Sigmoid colon (tissue), 7 donors: ENCODE results near the gene SHISA8. TPM values are rescaled to one million over a fixed set of nuclear protein-coding genes. Genes with fewer than 3 reads are reported as not detected.

Source experiments
- DNase-seq: peaks from one replicate; pipeline ENCODE4 v3.0.0-alpha.2; 2019
- H3K27ac ChIP-seq, 4 donors: fragments of 200-600 bp; sonication (generic); one replicate each; pipeline ENCODE4 v1.5.1; 2016 to 2019; ENCODE audit warnings: mild to moderate bottlenecking in 1 of 4
- H3K27me3 ChIP-seq, 3 donors: fragments of 200-600 bp; sonication (generic); one replicate each; pipeline ENCODE4 v1.5.1; 2019; ENCODE audit warnings: mild to moderate bottlenecking in 1 of 3
- H3K36me3 ChIP-seq, 4 donors: fragments of 200-600 bp; sonication (generic); one replicate each; pipeline ENCODE4 v1.5.1; 2016 to 2019
- H3K4me1 ChIP-seq, 4 donors: fragments of 200-600 bp; sonication (generic); one replicate each; pipeline ENCODE4 v1.5.1; 2017 to 2019
- H3K4me3 ChIP-seq, 4 donors: fragments of 200-600 bp; sonication (generic); one replicate each; pipeline ENCODE4 v1.5.1; 2017 to 2019; ENCODE audit warnings: mild to moderate bottlenecking in 2 of 4, moderate library complexity in 1 of 4
- H3K9me3 ChIP-seq, 4 donors: fragments of 200-600 bp in 3 of 4; sonication (generic) in 3 of 4; one replicate each; pipeline versions ENCODE4 v1.5.1 to v1.6.1; 2013 to 2019
- EP300 ChIP-seq, 4 donors: sonication (generic); formaldehyde crosslinking; IDR thresholded peaks; one replicate each; pipeline ENCODE4 v1.6.1; 2017; ENCODE audit warnings: antibody characterized with exemption in 4 of 4
- POLR2A ChIP-seq, 2 donors: fragments of 450-650 bp; IDR thresholded peaks; one replicate each; pipeline ENCODE4 v1.6.1; 2016; ENCODE audit warnings: antibody characterized with exemption in 2 of 2, mild to moderate bottlenecking in 2 of 2, moderate library complexity in 2 of 2
- POLR2AphosphoS5 ChIP-seq, 4 donors: sonication (generic); formaldehyde crosslinking; IDR thresholded peaks; one replicate each; pipeline ENCODE4 v1.6.1; 2017; ENCODE audit warnings: antibody characterized with exemption in 4 of 4
- WGBS, 2 donors: extraction: QIAGEN DNeasy Blood & Tissue Kit; methylation state at CpG; one replicate each; pipeline ENCODE4 v1.1.7; 2013; 5-methylcytosine and 5-hydroxymethylcytosine counted together
- intact Hi-C: fragments of 100-400 bp; cut with DNase I; formaldehyde crosslinking; loops from one replicate; pipeline ENCODE4 v1.15.1; 2023
- polyA plus RNA-seq, 3 donors: library from polyadenylated mRNA; stranded (reverse); fragments of 200-250 nt; gene quantifications; one replicate each; pipeline ENCODE4 v1.2.3, GENCODE V29; 2013
- total RNA-seq, 4 donors: library from RNA; depleted of rRNA; stranded (reverse); fragments of >200 nt; gene quantifications; one replicate each; pipeline ENCODE4 v1.1.0, GENCODE V29; 2016
- TF ChIP-seq, protein P1 (sequence below), 4 experiments: fragments of 450-650 bp in 3 of 4; fragments of 200-600 bp in 1 of 4; IDR thresholded peaks; one replicate each; pipeline ENCODE4 v1.5.1; 2016 to 2019; ENCODE audit warnings: antibody characterized with exemption in 4 of 4, mild to moderate bottlenecking in 3 of 4, moderate library complexity in 2 of 4
- donor health status: healthy with polysubstance abuse.
- donor health status: Bipolar disorder and iron deficiency.
- donor health status: healthy.

The SHISA8 gene
- total and polyA plus RNA-seq, 7 donors = 0.12 TPM; not detected in 6

DNA sequence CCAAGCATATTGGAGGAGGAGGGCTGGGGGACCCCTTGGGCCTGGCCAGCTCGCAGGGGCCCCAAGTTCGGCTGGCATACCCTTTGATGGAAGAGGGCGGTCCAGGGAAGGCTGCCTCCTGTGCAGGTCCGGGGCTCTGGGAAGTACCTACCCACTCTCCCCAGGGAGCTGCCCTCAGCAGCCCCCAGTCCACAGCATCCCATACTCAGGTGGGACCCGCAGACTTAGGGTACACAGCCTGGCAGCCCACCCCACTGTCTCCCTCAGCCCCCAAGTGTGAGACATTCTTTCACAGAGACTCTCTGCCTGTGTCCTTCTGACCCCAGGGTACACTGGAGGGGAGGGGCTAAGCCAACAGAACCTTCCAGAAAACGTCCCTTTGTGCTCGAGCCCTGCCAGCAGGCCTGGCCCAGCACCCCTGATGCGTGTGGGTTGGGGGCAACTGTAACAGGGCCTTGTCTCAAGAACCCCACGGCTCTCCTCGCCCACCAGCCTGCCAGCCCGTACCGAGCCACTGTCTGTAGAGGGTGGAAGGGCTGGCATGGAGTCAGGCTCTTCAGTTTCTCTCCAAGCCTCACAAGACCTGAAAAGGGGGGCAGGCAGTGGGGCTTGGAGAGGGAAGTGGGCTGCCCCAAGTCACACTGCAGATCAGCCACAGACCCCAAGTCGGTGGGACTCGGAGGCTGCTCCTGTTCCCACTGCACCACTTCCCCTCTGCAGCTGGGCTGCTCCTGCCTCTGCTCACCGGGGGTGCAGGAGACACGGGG, 18.7 kb upstream of the SHISA8 start:
- Histone ChIP-seq H3K27ac (no peak overlapping the region), H3K36me3 (no peaks in the 10 kb centered on the region), H3K9me3 (no peaks in the 10 kb centered on the region), H3K4me3 (no peak overlapping the region), H3K4me1 (peaks cover 0 to 3% (median 2%) of the 10 kb centered on the region in 4 donors), H3K27me3 (no peaks in the 10 kb centered on the region)
- intact Hi-C loops = no loop called here
- TF ChIP-seq POLR2AphosphoS5 (IDR thresholded peaks at IDR 0.05) (no peak), EP300 (IDR thresholded peaks at IDR 0.05) (no peak), POLR2A (IDR thresholded peaks at IDR 0.05) (no peak)
- TF ChIP-seq, protein P1, sequence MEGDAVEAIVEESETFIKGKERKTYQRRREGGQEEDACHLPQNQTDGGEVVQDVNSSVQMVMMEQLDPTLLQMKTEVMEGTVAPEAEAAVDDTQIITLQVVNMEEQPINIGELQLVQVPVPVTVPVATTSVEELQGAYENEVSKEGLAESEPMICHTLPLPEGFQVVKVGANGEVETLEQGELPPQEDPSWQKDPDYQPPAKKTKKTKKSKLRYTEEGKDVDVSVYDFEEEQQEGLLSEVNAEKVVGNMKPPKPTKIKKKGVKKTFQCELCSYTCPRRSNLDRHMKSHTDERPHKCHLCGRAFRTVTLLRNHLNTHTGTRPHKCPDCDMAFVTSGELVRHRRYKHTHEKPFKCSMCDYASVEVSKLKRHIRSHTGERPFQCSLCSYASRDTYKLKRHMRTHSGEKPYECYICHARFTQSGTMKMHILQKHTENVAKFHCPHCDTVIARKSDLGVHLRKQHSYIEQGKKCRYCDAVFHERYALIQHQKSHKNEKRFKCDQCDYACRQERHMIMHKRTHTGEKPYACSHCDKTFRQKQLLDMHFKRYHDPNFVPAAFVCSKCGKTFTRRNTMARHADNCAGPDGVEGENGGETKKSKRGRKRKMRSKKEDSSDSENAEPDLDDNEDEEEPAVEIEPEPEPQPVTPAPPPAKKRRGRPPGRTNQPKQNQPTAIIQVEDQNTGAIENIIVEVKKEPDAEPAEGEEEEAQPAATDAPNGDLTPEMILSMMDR (IDR thresholded peaks at IDR 0.05) = no peak
- no peak for DNase-seq
- WGBS, 2 donors = 71 to 80% methylated on average over 16 of the region's 16 CpGs

DNA sequence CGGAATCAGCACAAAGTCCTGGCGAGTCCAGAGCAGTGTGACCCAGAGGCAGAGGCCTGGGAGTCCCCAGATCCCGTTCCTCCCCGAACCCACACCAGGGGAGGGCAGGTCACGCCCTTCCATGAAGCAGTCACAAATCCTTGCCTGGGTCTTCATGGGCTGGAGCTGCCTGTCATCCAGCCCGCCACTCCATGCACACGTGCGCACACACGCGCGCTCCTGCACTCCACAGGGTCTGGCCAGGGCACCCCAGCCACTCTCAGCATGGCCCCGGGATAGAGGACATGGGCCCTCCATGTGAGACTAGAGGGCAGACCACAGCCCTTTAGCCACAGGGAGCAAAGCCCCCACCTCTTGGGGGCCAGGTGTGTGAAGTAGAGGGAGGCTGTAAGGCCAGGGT, 17.5 kb upstream of the SHISA8 start:
- no peak for TF ChIP-seq POLR2A (IDR thresholded peaks at IDR 0.05)
- TF ChIP-seq EP300 (IDR thresholded peaks at IDR 0.05) = no peak
- TF ChIP-seq, protein P1 (IDR thresholded peaks at IDR 0.05) = no peak
- no peak for TF ChIP-seq POLR2AphosphoS5 (IDR thresholded peaks at IDR 0.05)
- DNase-seq = no peak
- WGBS, 2 donors = 94% methylated on average over 12 of the region's 12 CpGs

DNA sequence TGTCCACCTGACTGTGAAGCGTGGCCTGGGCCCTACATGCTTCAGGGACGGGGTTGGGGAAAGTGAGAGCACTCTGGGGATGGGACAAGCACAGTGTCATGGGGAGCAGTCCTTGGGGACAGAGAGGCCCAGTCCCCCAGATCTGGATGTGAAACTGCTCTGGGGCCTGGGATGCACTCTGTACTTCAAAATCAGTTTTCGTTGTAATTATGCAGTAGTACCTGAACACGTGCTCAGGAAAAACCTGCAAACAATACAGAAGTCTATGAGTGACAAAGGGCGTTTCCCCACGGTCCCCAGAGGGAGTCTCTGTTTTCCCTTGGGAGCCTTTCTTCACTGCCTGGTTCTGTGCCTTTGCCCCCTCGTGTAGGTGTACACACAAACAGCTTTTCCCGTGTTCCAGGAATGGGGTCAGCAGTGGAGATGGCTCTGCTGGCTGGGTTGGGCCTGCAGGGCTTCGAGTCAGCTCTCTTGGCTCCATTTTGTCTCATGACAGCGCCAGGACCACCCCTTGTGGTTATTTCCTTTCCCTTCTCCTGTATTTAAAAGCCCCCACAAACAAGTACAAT, 16.9 kb upstream of the SHISA8 start:
- H3K27me3 ChIP-seq = peaks cover 0 to 4% (median under 1%) of the 10 kb centered on the region in 3 donors
- no peak for DNase-seq
- TF ChIP-seq, protein P1 (IDR thresholded peaks at IDR 0.05) = no peak
- TF ChIP-seq POLR2AphosphoS5 (IDR thresholded peaks at IDR 0.05) (no peak), POLR2A (IDR thresholded peaks at IDR 0.05) (no peak), EP300 (IDR thresholded peaks at IDR 0.05) (no peak)
- no peak overlapping the region for H3K27ac ChIP-seq
- peaks cover 0 to under 1% (median under 1%) of the 10 kb centered on the region in 4 donors for H3K4me1 ChIP-seq
- H3K4me3 ChIP-seq = no peak overlapping the region
- no peaks in the 10 kb centered on the region for H3K36me3 ChIP-seq
- intact Hi-C loops = no loop called here
- WGBS, 2 donors = 65 to 71% methylated on average over 10 of the region's 10 CpGs
- H3K9me3 ChIP-seq = no peaks in the 10 kb centered on the region

More for the DNA sequence above, 17.5 kb upstream of the SHISA8 start:
- no peaks in the 10 kb centered on the region for H3K4me1 ChIP-seq
- no peak overlapping the region for H3K27ac ChIP-seq
- H3K36me3 ChIP-seq = no peaks in the 10 kb centered on the region
- H3K9me3 ChIP-seq = no peaks in the 10 kb centered on the region
- H3K27me3 ChIP-seq = no peaks in the 10 kb centered on the region
- intact Hi-C loops = no loop called here
- no peak overlapping the region for H3K4me3 ChIP-seq

DNA sequence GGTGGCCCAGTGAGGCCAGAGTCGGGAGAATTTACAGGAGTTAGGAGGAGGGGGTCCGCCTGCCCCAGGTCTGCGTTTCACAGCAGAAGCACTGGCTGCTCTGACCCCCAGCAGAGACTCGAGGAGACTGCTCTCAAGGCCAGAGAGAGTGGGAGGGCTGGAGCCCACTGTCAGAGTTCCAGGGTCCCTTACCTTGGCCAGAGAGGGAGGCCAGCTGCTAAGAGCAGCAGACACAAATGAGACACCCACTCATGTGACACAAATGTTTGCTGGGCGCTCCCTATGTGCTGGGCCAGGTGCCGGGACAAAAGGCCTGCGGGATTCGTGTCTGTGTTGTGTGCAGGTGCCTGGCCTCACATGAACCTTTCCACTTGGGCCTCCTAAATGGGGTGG, 14.5 kb upstream of the SHISA8 start:
- Histone ChIP-seq H3K4me3 (no peak overlapping the region), H3K9me3 (no peaks in the 10 kb centered on the region), H3K4me1 (peaks cover 0 to 13% (median 12%) of the 10 kb centered on the region in 4 donors), H3K36me3 (no peaks in the 10 kb centered on the region), H3K27me3 (peaks cover 13 to 22% (median 20%) of the 10 kb centered on the region in 3 donors), H3K27ac (no peak overlapping the region)
- intact Hi-C loops = no loop called here
- WGBS, 2 donors = 61 to 70% methylated on average over 8 of the region's 8 CpGs
- no peak for DNase-seq
- TF ChIP-seq POLR2A (IDR thresholded peaks at IDR 0.05) (no peak), EP300 (IDR thresholded peaks at IDR 0.05) (no peak), POLR2AphosphoS5 (IDR thresholded peaks at IDR 0.05) (no peak)
- TF ChIP-seq, protein P1 (IDR thresholded peaks at IDR 0.05) = no peak
